OCI-LY7 (cell line): ENCODE measurements around the gene FAM72A. TPM values are rescaled to one million over a fixed set of nuclear protein-coding genes. Genes with fewer than 3 reads are reported as not detected.
A peak's percentile ranks its signal among the peaks of the same experiment; 100 is the strongest.
"Not testable (repeated sequence)": the region's sequence is repeated elsewhere in the genome, so short reads cannot be mapped to it uniquely, and the experiment has no call there.

Experiments used
- BruUV-seq: library from RNA; stranded (reverse); fragments of 400-500 nt; replicated peaks from 2 replicates; lab custom pipeline; 2021; lab: Mats Ljungman, UMichigan
- CTCF ChIA-PET: fragments of 300-600 bp; sonication (Branson Sonifier 250); formaldehyde crosslinking; loops from one replicate; lab custom pipeline; 2022; ENCODE audit warnings: antibody characterized with exemption; ENCODE audit not compliant: unreplicated experiment; lab: Charles Lee
- POLR2A ChIA-PET: fragments of 300-600 bp; sonication (Branson Sonifier 250); formaldehyde crosslinking; loops from one replicate; lab custom pipeline; 2022; ENCODE audit warnings: antibody characterized with exemption; lab: Charles Lee
- DNase-seq: peaks from one replicate; pipeline ENCODE4 v3.0.0-alpha.2; 2015; ENCODE audit warnings: low spot score
- H2AFZ ChIP-seq: fragments of 200-600 bp; sonication (generic), shearing (Covaris generic); 2 replicates; pipeline ENCODE4 v1.6.1; 2014; ENCODE audit warnings: mild to moderate bottlenecking, antibody characterized with exemption, low read length, moderate library complexity
- H3K27ac ChIP-seq: fragments of 200-600 bp; sonication (generic); 2 replicates; pipeline ENCODE4 v1.5.1; 2014; ENCODE audit warnings: mixed run types, low read depth, mild to moderate bottlenecking, moderate library complexity, low read length, inconsistent platforms; ENCODE audit not compliant: poor library complexity, severe bottlenecking
- H3K36me3 ChIP-seq: fragments of 200-600 bp; sonication (generic); 2 replicates; pipeline ENCODE4 v1.6.1; 2014; ENCODE audit warnings: mild to moderate bottlenecking, antibody characterized with exemption, low read length, moderate library complexity, mixed read lengths; ENCODE audit not compliant: insufficient read depth
- H3K4me1 ChIP-seq: fragments of 200-600 bp; sonication (generic); 2 replicates; pipeline ENCODE4 v1.5.1; 2014; ENCODE audit warnings: mild to moderate bottlenecking, low read length; ENCODE audit not compliant: insufficient read depth, poor library complexity, severe bottlenecking
- H3K4me2 ChIP-seq: fragments of 200-600 bp; sonication (generic); 2 replicates; pipeline ENCODE4 v1.6.1; 2014; ENCODE audit warnings: mild to moderate bottlenecking, low read length
- H3K4me3 ChIP-seq: fragments of 200-600 bp; sonication (generic); 2 replicates; pipeline ENCODE4 v1.5.1; 2014; ENCODE audit warnings: mild to moderate bottlenecking, low read depth, low read length; ENCODE audit not compliant: poor library complexity, severe bottlenecking
- H3K79me2 ChIP-seq: fragments of 200-600 bp; sonication (generic); 2 replicates; pipeline ENCODE4 v1.6.1; 2016; ENCODE audit warnings: low read depth, mild to moderate bottlenecking, low read length, moderate library complexity, mixed read lengths; ENCODE audit not compliant: insufficient read depth
- H3K9me2 ChIP-seq: fragments of 200-600 bp; sonication (generic); 2 replicates; pipeline ENCODE4 v1.6.1; 2016; ENCODE audit warnings: mild to moderate bottlenecking, low read length, mixed read lengths; ENCODE audit not compliant: insufficient read depth
- H3K9me3 ChIP-seq: fragments of 200-600 bp; sonication (generic); 2 replicates; pipeline ENCODE4 v1.6.1; 2014; ENCODE audit warnings: mild to moderate bottlenecking, mixed run types, low read length, mixed read lengths
- H4K20me1 ChIP-seq: fragments of 200-600 bp; sonication (generic); 2 replicates; pipeline ENCODE4 v1.6.1; 2014; ENCODE audit warnings: mild to moderate bottlenecking, antibody characterized with exemption, low read length, moderate library complexity, mixed read lengths; ENCODE audit not compliant: insufficient read depth
- intact Hi-C: fragments of 100-400 bp; cut with micrococcal nuclease; formaldehyde crosslinking; loops from one replicate; pipeline ENCODE4 v1.10.0; 2022; ENCODE audit not compliant: unreplicated experiment
- total RNA-seq, 2 experiments: library from RNA; depleted of rRNA in 1 of 2; stranded (reverse); fragments of >200 nt in 1 of 2; shearing (Covaris generic) in 1 of 2; gene quantifications; 2 replicates each; pipeline ENCODE4 v1.2.3, GENCODE V29; 2014 to 2022

FAM72A gene
- total RNA-seq, 2 experiments from 2014 or later = 35.0 to 60.1 TPM

GRCh38 chr1:206218285-206218684, 15.6 kb upstream of the FAM72A start:
- H3K9me3 ChIP-seq, DNase-seq, POLR2A ChIA-PET, H2AFZ ChIP-seq, H3K4me2 ChIP-seq, H3K27ac ChIP-seq, H3K79me2 ChIP-seq, H3K4me3 ChIP-seq, H3K9me2 ChIP-seq, H3K4me1 ChIP-seq, CTCF ChIA-PET, H4K20me1 ChIP-seq, H3K36me3 ChIP-seq, intact Hi-C loops, BruUV-seq: not testable (repeated sequence)

DNA sequence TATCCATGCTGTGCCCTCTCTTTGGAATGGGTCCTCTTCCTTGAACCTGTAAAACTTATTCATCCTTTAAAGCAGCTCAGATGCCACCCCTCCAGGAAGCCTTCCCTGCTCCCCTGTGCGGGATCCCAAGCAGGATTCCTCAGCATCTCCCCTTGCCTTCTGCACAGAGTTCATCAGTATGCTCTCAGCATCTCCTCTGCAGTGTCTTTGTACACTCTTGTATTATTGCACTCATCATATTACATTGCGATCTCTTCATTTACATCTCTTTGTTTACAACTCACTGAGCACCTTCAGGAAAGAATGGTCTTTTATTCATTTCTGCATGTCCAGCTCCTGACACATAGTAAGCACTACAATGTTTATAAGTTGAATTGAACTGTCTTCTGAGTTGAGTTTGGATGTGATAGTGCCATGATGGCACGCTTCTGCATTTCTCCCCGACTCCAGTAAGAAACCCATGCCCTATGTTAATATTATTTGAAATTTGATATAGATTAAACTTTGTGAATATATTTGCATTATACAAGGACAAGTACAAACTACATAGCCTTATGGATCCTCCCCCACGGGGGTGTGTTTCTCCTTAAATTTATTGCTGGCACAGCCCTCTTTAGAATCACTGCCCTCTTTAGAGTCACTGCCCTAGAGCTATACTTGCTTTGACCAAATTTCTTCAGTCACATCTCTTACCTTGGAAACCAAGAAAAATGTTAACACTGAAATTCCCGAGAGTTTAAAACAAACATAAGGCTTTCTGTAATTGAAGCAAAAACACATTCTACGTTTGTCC, 13.2 kb upstream of the FAM72A start:
- CTCF ChIA-PET, H3K4me3 ChIP-seq, BruUV-seq, H4K20me1 ChIP-seq, H3K79me2 ChIP-seq, H3K9me3 ChIP-seq, H3K4me1 ChIP-seq, intact Hi-C loops, DNase-seq, H3K9me2 ChIP-seq, H3K36me3 ChIP-seq, H3K27ac ChIP-seq, POLR2A ChIA-PET, H3K4me2 ChIP-seq, H2AFZ ChIP-seq: not testable (repeated sequence)

DNA sequence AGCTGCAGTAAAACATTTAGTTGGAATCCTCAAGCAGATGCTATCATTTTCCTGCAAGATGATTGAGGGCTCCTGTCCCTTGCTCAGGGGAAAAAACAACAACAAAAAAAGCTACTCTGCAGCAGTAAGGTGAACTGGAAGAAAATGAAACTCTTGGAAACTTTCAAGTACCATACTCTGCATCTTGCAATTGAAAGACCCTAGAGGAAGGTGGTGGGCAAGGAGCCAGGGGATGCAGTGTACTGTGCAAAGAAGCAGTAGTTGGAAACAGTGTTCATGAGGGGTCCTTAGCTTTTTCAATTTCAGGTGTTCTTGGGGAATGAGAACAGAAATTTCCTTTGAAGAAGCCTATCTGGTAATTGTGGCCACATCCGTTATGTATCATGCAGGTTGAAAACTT, 8.2 kb upstream of the FAM72A start:
- H3K9me2 ChIP-seq, H3K4me2 ChIP-seq, BruUV-seq, intact Hi-C loops, POLR2A ChIA-PET, H2AFZ ChIP-seq, DNase-seq, H3K27ac ChIP-seq, H3K4me3 ChIP-seq, H3K79me2 ChIP-seq, H3K4me1 ChIP-seq, CTCF ChIA-PET, H3K36me3 ChIP-seq, H3K9me3 ChIP-seq, H4K20me1 ChIP-seq: not testable (repeated sequence)

DNA sequence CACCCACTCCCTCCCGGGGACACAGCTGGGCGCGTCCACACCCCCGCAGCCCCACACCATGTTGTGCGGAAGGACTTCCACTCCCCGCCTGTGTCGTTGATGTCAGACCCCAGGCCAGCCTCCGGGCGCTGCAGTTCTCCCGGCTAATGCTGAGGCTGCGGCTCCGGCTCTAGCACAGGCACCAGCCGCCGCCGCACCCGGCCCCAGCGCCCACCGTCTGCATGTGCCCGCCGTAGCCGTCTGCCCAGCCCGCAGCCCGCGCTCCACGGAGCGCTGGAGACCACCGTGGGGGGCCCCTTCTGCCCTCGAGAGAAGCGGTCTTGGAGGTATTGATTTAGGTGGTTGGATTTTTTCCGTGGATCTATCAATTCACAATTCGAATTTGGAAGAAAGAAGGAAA, 2.9 kb upstream of the FAM72A start:
- H3K9me3 ChIP-seq, H4K20me1 ChIP-seq, DNase-seq, H3K9me2 ChIP-seq, H3K27ac ChIP-seq, POLR2A ChIA-PET, intact Hi-C loops, H3K79me2 ChIP-seq, CTCF ChIA-PET, H2AFZ ChIP-seq, H3K36me3 ChIP-seq, H3K4me1 ChIP-seq, BruUV-seq: not testable (repeated sequence)
- Histone ChIP-seq H3K4me2 (0 out of 2 replicates have a peak overlapping the region, but pooled peaks have one; percentile 29), H3K4me3 (peak overlapping the region; percentile 34)

GRCh38 chr1:206204871-206205270, 2.2 kb upstream of the FAM72A start:
- CTCF ChIA-PET, H3K79me2 ChIP-seq, H3K9me3 ChIP-seq, DNase-seq, POLR2A ChIA-PET, BruUV-seq, H3K9me2 ChIP-seq, H3K36me3 ChIP-seq, intact Hi-C loops, H2AFZ ChIP-seq, H3K4me1 ChIP-seq, H3K27ac ChIP-seq, H4K20me1 ChIP-seq: not testable (repeated sequence)
- Histone ChIP-seq H3K4me3 (peak overlapping the region; percentile 66), H3K4me2 (peak overlapping the region; percentile 57)

GRCh38 chr1:206204159-206204511, 1.5 kb upstream of the FAM72A start:
- CTCF ChIA-PET, H3K79me2 ChIP-seq, H2AFZ ChIP-seq, H3K9me2 ChIP-seq, H3K36me3 ChIP-seq, BruUV-seq, H3K27ac ChIP-seq, DNase-seq, H4K20me1 ChIP-seq, H3K4me2 ChIP-seq, H3K9me3 ChIP-seq, intact Hi-C loops, H3K4me1 ChIP-seq, POLR2A ChIA-PET: not testable (repeated sequence)
- peak overlapping the region; percentile 62 for H3K4me3 ChIP-seq
